ENCODE results near the gene PALMD. TPM values are rescaled to one million over a fixed set of nuclear protein-coding genes. Genes with fewer than 3 reads are reported as not detected.

The PALMD gene
- total RNA-seq, 1 donor from 2014 or later: 17.7 TPM

Other genes starting within 250 kb of the PALMD start
- 30.7 TPM for gene FRRS1, start 120.5 kb downstream of the PALMD start, total RNA-seq
- gene AGL, start 204.2 kb downstream of the PALMD start, total RNA-seq: 17.4 TPM

Data from esophagus mucosa (tissue), 1 donor.